Kidney (tissue), 14 donors: Measurements from ENCODE around the gene CYP19A1. TPM values are rescaled to one million over a fixed set of nuclear protein-coding genes. Genes with fewer than 3 reads are reported as not detected.

ENCODE experiments used
- DNase-seq, 5 donors: peaks; one replicate each; pipeline ENCODE4 v3.0.0-alpha.2; 2013 to 2020
- FAIRE-seq: peaks from 2 replicates; lab custom pipeline; 2012; peaks lifted over from hg19 to GRCh38; lab: Jason Lieb, UNC
- H3K27ac ChIP-seq, 2 donors: one replicate each; pipeline ENCODE4 v1.7.0; 2013; ENCODE audit warnings: low read depth in 2 of 2, low read length in 2 of 2, inconsistent platforms in 1 of 2
- H3K27me3 ChIP-seq: one replicate; pipeline ENCODE4 v1.7.1; 2013; ENCODE audit warnings: low read length, inconsistent platforms; ENCODE audit not compliant: control insufficient read depth, insufficient read depth
- H3K36me3 ChIP-seq, 3 donors: one replicate each; pipeline versions ENCODE4 v1.7.0 to v1.7.1; 2013; ENCODE audit warnings: low read length in 3 of 3, control low read depth in 1 of 3, inconsistent platforms in 1 of 3; ENCODE audit not compliant: insufficient read depth in 3 of 3, control insufficient read depth in 2 of 3
- H3K4me1 ChIP-seq, 3 donors: one replicate each; pipeline versions ENCODE4 v1.7.0 to v1.7.1; 2013; ENCODE audit warnings: low read length in 3 of 3, inconsistent platforms in 1 of 3, low read depth in 1 of 3; ENCODE audit not compliant: control insufficient read depth in 2 of 3, insufficient read depth in 2 of 3
- H3K4me3 ChIP-seq, 3 donors: one replicate each; pipeline versions ENCODE4 v1.7.0 to v1.8.1; 2013; ENCODE audit warnings: low read length in 3 of 3, control low read depth in 1 of 3, inconsistent platforms in 1 of 3
- H3K9ac ChIP-seq, 3 donors: one replicate each; pipeline versions ENCODE4 v1.7.0 to v1.7.1; 2013; ENCODE audit warnings: low read length in 3 of 3, control low read depth in 1 of 3, inconsistent platforms in 1 of 3
- H3K9me3 ChIP-seq, 3 donors: one replicate each; pipeline versions ENCODE4 v1.7.0 to v1.7.1; 2013; ENCODE audit warnings: low read length in 3 of 3, control low read depth in 1 of 3, inconsistent platforms in 1 of 3; ENCODE audit not compliant: control insufficient read depth in 2 of 3, insufficient read depth in 1 of 3
- CTCF ChIP-seq: IDR thresholded peaks from 3 replicates; pipeline ENCODE4 v1.5.1; 2012; ENCODE audit warnings: mild to moderate bottlenecking, moderate library complexity, borderline replicate concordance; ENCODE audit not compliant: insufficient read depth; ENCODE audit errors: extremely low read depth
- intact Hi-C: fragments of 100-400 bp; cut with DNase I; formaldehyde crosslinking; loops from one replicate; pipeline ENCODE4 v1.11.1; 2022
- polyA plus RNA-seq: library from polyadenylated mRNA; stranded (reverse); fragments of 350-450 nt; fragmentation: Illumina TruSeq; extraction: RNeasy Lipid Tissue Mini Kit (QIAGEN cat#74804); gene quantifications from one replicate; pipeline ENCODE4 v1.2.3, GENCODE V29; 2014; ENCODE audit warnings: low read depth, low replicate concordance; ENCODE audit not compliant: insufficient read depth
- total RNA-seq: library from RNA; stranded (reverse); fragmentation: NEBNext Ultra II Directional; extraction: Animal tissue kit (Norgen Biotek cat#: 25700); gene quantifications from one replicate; pipeline ENCODE4 v1.2.1, GENCODE V29; 2021
- donor health status: control.
- donor health status: control.
- donor health status: control.
- donor health status: control.
- donor health status: control.
- donor health status: DM: yes; HTN: yes; CAD: no.
- donor health status: Normal renal cell carcinoma (clear cell type).

CYP19A1 gene
- total and polyA plus RNA-seq, 2 donors from 2014 or later, result 0.50 TPM; not detected in 1

GRCh38 chr15:51332206-51333147 is 5.9 kb downstream of the CYP19A1 start:
- FAIRE-seq (no peak), DNase-seq (no peak)
- Histone ChIP-seq H3K27me3 (no peaks in the 10 kb centered on the region), H3K4me3 (no peak overlapping the region), H3K9me3 (no peaks in the 10 kb centered on the region), H3K27ac (no peak overlapping the region), H3K4me1 (no peaks in the 10 kb centered on the region), H3K9ac (no peak overlapping the region), H3K36me3 (no peaks in the 10 kb centered on the region)
- intact Hi-C loops, result no loop called here
- no peak for TF ChIP-seq CTCF

GRCh38 chr15:51331141-51331540 is 7.3 kb downstream of the CYP19A1 start:
- no peak for FAIRE-seq
- no peak overlapping the region for H3K27ac ChIP-seq
- no peak overlapping the region for H3K9ac ChIP-seq
- H3K4me3 ChIP-seq, result no peak overlapping the region
- no peaks in the 10 kb centered on the region for H3K9me3 ChIP-seq
- intact Hi-C loops, result no loop called here
- H3K4me1 ChIP-seq, result no peaks in the 10 kb centered on the region
- no peaks in the 10 kb centered on the region for H3K36me3 ChIP-seq
- no peak for DNase-seq
- no peaks in the 10 kb centered on the region for H3K27me3 ChIP-seq
- TF ChIP-seq CTCF, result no peak

- no peaks in the 10 kb centered on the region for H3K4me1 ChIP-seq
- H3K36me3 ChIP-seq, result no peaks in the 10 kb centered on the region
- H3K9me3 ChIP-seq, result no peaks in the 10 kb centered on the region
- TF ChIP-seq CTCF, result no peak
- intact Hi-C loops, result no loop called here
- H3K9ac ChIP-seq, result no peak overlapping the region
- H3K27ac ChIP-seq, result no peak overlapping the region
- H3K27me3 ChIP-seq, result no peaks in the 10 kb centered on the region
- no peak for DNase-seq
- H3K4me3 ChIP-seq, result no peak overlapping the region
- no peak for FAIRE-seq
Observed at GRCh38 chr15:51328926-51329325, 9.5 kb downstream of the CYP19A1 start.
